GM12873 (cell line): Measurements from ENCODE around the gene PSORS1C2.

Experiments
- TF ChIP-seq, protein P1 (sequence below): IDR thresholded peaks from 2 replicates; pipeline ENCODE4 v1.5.1; 2012; ENCODE audit warnings: low read depth, mild to moderate bottlenecking, moderate library complexity, low read length, control low read depth; ENCODE audit not compliant: insufficient read depth; ENCODE audit errors: missing control alignments

The PSORS1C2 gene

DNA sequence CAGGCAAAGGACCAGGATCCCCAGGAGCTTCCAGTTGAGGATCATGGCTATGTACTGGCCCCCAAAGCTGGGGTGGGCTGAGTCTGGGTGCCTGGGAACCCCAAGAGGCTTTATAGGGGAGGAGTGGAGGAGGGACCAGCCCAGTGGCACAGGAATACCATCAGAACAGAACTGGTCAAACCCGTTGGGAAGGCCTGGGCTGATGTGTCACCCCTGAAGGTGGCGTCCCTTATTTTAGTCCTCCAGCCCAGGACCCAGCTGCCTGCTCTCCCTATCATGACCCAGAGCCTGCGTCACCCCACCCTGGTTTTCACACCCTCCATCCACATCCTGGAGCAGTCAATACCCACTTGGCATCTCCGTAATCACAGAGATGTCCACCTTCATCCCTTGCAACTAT, at the start of gene PSORS1C2:
Gene PSORS1C2 (minus strand): TSS at position 85 of the 400 bp plus-strand sequence. CDS start 40 bp downstream, at position 45.
- TF ChIP-seq, protein P1, sequence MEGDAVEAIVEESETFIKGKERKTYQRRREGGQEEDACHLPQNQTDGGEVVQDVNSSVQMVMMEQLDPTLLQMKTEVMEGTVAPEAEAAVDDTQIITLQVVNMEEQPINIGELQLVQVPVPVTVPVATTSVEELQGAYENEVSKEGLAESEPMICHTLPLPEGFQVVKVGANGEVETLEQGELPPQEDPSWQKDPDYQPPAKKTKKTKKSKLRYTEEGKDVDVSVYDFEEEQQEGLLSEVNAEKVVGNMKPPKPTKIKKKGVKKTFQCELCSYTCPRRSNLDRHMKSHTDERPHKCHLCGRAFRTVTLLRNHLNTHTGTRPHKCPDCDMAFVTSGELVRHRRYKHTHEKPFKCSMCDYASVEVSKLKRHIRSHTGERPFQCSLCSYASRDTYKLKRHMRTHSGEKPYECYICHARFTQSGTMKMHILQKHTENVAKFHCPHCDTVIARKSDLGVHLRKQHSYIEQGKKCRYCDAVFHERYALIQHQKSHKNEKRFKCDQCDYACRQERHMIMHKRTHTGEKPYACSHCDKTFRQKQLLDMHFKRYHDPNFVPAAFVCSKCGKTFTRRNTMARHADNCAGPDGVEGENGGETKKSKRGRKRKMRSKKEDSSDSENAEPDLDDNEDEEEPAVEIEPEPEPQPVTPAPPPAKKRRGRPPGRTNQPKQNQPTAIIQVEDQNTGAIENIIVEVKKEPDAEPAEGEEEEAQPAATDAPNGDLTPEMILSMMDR = no peak

DNA sequence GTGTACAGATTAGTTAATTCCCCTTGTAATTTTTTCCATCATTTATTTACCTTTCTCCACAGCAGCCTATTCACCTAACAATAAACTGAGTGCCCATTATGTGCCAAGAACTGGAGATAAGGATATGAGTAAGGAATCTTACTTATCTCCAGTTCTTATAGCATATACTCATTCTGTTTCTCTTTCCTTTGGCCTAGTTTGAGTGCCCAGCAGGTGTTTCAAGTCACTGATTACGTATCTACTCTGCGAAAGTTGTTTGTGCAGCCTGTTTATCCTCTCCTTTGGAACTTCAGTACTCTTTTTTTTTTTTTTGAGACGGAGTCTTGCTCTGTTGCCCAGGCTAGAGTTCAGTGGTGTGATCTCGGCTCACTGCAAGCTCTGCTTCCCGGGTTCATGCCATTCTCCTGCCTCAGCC, 48.9 kb upstream of the PSORS1C2 start:
- TF ChIP-seq, protein P1 = no peak

DNA sequence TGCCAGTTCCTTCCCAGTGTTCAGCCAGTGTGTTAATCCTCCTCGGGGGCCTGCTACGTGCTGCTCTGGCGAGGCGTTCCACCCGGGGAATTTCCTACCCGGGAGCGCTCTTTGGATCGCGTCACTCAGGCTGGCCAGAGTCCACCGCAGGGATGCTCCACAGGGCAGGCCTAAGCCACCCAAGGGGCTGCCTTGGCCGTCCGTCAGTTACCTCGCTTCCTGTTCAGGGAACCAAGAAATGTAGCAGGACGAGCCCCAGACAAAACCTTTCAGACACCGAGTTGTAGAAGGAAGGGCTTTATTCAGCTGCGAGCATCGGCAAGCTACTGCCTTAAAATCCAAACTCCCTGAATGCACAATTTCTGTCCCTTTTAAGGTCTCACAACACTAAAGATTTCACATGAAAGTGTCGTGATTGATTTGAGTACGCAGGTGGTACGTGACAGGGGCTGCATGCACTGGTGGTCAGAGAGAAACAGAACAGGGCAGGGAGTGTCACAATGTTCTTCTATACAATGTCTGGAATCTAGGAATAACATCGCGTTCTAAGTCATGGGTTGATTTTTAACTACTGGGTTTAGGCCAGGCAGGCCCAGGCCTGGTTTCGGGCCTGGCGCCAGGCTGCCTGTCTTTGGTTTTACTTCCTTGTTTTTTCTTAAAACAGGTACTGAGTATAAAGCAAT, 47.3 kb upstream of the PSORS1C2 start:
- TF ChIP-seq, protein P1 = no peak

DNA sequence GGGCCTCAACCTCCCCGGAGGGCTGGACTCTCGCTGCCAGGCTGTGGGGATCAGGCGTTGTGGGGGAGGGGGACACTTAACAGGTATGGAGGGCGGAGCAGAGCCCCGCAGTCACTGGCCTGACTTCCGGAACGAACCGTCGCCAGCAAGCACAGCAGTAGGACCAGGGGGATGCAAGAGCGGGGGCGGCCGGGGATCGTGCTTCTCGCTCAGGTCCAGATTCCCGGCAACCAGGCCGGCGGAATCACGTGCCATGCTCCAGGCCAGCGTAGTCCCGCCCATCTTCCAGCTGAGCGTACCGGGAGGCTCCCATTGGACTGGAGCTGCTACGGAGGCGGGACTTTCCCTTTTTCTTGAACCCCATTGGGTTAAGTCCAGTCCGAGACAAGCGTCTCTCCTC, 41.6 kb upstream of the PSORS1C2 start:
- TF ChIP-seq, protein P1 = no peak

DNA sequence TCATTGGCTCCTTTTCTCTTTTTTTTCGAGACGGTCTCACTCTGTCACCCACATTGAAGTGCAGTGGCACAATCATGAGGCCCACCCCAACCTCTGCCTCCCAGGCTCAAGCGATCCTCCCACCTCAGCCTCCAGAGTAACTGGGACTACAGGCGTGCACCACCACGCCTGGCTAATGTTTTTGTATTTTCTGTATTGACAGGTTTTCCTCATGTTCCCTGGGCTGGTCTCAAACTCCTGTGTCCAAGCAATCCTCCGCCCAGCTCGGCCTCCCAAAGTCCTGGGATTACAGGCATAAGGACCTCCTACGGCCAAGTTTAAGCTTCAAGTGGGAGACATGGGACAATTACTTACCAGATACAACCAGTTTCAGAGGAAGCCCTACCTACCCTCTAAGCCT, 41.0 kb upstream of the PSORS1C2 start:
- TF ChIP-seq, protein P1 = no peak

DNA sequence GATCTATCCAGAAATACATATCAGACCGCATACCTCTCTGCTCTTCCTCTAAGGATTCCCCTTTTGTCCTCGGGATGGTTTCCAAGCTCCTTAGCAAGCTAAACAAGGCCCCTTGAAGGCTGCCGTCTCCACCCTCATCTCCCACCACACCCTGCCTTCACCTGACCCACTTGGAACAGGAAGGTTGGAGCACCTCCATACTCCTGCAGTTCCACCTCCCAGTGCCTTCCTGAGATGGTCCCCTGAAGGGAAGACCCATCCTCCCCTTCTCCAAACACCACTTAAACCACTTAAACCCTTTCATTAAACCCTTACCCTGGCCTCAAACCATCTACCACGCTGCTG, 40.1 kb upstream of the PSORS1C2 start:
- TF ChIP-seq, protein P1 = no peak

DNA sequence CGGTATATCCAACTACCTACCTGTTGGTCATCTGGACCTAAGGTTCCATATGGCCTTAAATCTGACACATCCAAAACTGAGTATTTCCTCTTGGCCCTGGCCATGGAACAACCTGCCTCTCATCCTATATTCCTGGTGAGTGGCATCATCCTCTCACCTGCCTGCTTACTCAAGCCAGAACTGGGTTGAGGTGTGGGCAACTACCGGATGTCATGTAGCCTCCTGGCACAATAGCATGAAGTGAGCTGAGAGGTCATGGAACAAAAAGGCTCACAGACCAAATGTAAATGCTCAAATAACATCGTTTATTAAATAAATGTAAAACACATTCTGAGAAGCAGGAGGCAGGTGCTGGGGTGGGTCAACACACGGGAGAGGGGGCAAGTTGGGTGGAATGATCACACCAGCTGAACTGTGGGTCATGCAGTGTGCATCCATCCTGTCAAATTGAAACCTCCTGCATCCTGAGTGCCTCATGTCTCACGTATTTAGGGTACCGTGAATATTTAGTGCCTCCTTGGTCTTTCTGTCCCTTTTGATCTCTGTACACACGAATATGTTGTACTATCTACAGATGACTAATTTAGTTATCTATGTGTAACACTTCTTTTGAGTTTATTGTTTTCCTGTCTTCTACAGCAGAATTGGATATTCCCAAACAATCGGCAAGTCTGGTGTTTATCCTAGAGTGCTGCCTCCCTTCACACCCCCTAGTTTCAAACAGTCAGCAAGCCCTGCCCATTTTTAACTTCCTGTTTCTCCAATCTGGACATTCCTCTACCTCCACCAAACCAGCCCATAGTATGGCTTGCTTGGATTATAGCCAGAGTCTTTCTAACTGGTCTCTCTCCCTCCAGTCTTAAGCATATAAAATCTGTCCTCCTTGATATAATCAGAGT, 39.5 kb upstream of the PSORS1C2 start:
- TF ChIP-seq, protein P1 = no peak
